HCT116 (cell line): ENCODE results near the gene IDH3G. TPM values are rescaled to one million over a fixed set of nuclear protein-coding genes. Genes with fewer than 3 reads are reported as not detected.

ENCODE experiments used
- ATAC-seq: fragments of 200-7000 bp; cut with Tn5 transposase; 2 replicates; pipeline ENCODE4 v1.9.1; 2020; ENCODE audit warnings: mild to moderate bottlenecking, moderate library complexity
- BruUV-seq: library from RNA; stranded (reverse); fragments of 400-500 nt; replicated peaks from 2 replicates; lab custom pipeline; 2021; lab: Mats Ljungman, UMichigan
- CTCF ChIA-PET: fragments of 300-600 bp; sonication (Branson Sonifier 250); formaldehyde crosslinking; loops from one replicate; lab custom pipeline; 2021; ENCODE audit warnings: antibody characterized with exemption; lab: Charles Lee
- POLR2A ChIA-PET: fragments of 300-600, 350-600 bp; sonication (Branson Sonifier 250); formaldehyde crosslinking; loops from one replicate; lab custom pipeline; 2021; ENCODE audit warnings: antibody characterized with exemption; lab: Charles Lee
- RAD21 ChIA-PET, 2 experiments: fragments of 300-600 bp; sonication (Branson Sonifier 250); formaldehyde crosslinking; loops; one replicate each; lab custom pipeline; 2023; ENCODE audit warnings: low total read pairs in 2 of 2; ENCODE audit not compliant: uncharacterized antibody in 2 of 2, unreplicated experiment in 2 of 2, low non-redundant PET in 1 of 2; lab: Charles Lee
- DNase-seq: peaks from one replicate; pipeline ENCODE4 v3.0.0-alpha.2; 2010; ENCODE audit warnings: low read depth, low spot score
- H2AFZ ChIP-seq: fragments of 200-600 bp; shearing (Covaris generic), sonication (generic); 2 replicates; pipeline ENCODE4 v1.6.1; 2017; ENCODE audit warnings: low read depth, mixed run types, mixed read lengths, antibody characterized with exemption, low read length; ENCODE audit not compliant: poor library complexity, severe bottlenecking
- H3K27ac ChIP-seq: 2 replicates; pipeline ENCODE4 v1.5.1; 2012; ENCODE audit warnings: low read depth, low read length
- H3K27me3 ChIP-seq: fragments of 200-600 bp; sonication (generic); 2 replicates; pipeline ENCODE4 v1.6.1; 2016; ENCODE audit warnings: mixed run types, low read length, mixed read lengths; ENCODE audit not compliant: insufficient read depth
- H3K36me3 ChIP-seq, 2 experiments: fragments of 200-500 bp in 1 of 2; fragments of 200-600 bp in 1 of 2; sonication (Bioruptor generic) in 1 of 2; sonication (generic) in 1 of 2; 2 replicates each; pipeline versions ENCODE4 v1.5.1 to v1.6.1; 2014 to 2016; ENCODE audit warnings: low read length in 2 of 2, inconsistent platforms in 1 of 2, mixed read lengths in 1 of 2, mixed run types in 1 of 2; ENCODE audit not compliant: insufficient read depth in 2 of 2, control insufficient read depth in 1 of 2
- H3K4me1 ChIP-seq, 2 experiments: fragments of 200-600 bp in 1 of 2; sonication (generic) in 1 of 2; 2 replicates each; pipeline versions ENCODE4 v1.5.1 to v1.6.1; 2012 to 2017; ENCODE audit warnings: low read length in 2 of 2, inconsistent platforms in 1 of 2, mild to moderate bottlenecking in 1 of 2, mixed read lengths in 1 of 2, mixed run types in 1 of 2, moderate library complexity in 1 of 2; ENCODE audit not compliant: insufficient read depth in 2 of 2, control insufficient read depth in 1 of 2
- H3K4me2 ChIP-seq: fragments of 200-600 bp; sonication (generic); 2 replicates; pipeline ENCODE4 v1.6.1; 2017; ENCODE audit warnings: mixed run types, low read length, mixed read lengths
- H3K4me3 ChIP-seq, 2 experiments: fragments of 200-600 bp in 1 of 2; sonication (generic) in 1 of 2; replicated peaks in 1 of 2; 2 replicates each; pipeline ENCODE4 v1.5.1; 2011 to 2016; ENCODE audit warnings: low read length in 2 of 2, control low read depth in 1 of 2, low read depth in 1 of 2, mild to moderate bottlenecking in 1 of 2, mixed read lengths in 1 of 2, mixed run types in 1 of 2
- H3K79me2 ChIP-seq: fragments of 200-600 bp; sonication (generic); 2 replicates; pipeline ENCODE4 v1.6.1; 2017; ENCODE audit warnings: mild to moderate bottlenecking, mixed run types, low read length, moderate library complexity, mixed read lengths; ENCODE audit not compliant: insufficient read depth
- H3K9ac ChIP-seq: fragments of 200-600 bp; sonication (generic); 2 replicates; pipeline ENCODE4 v1.6.1; 2016; ENCODE audit warnings: low read length, mixed read lengths
- H3K9me2 ChIP-seq: fragments of 200-600 bp; sonication (generic), shearing (Covaris generic); 2 replicates; pipeline ENCODE4 v1.6.1; 2017; ENCODE audit warnings: mixed run types, mild to moderate bottlenecking, moderate library complexity; ENCODE audit not compliant: insufficient read depth
- H3K9me3 ChIP-seq, 2 experiments: fragments of 200-500 bp in 1 of 2; fragments of 200-600 bp in 1 of 2; sonication (Bioruptor generic) in 1 of 2; sonication (generic) in 1 of 2; 2 replicates each; pipeline ENCODE4 v1.6.1; 2014 to 2017; ENCODE audit warnings: low read length in 2 of 2, mixed read lengths in 2 of 2, inconsistent platforms in 1 of 2, low read depth in 1 of 2, mild to moderate bottlenecking in 1 of 2, mixed run types in 1 of 2, moderate library complexity in 1 of 2; ENCODE audit not compliant: control insufficient read depth in 1 of 2, insufficient read depth in 1 of 2
- H4K20me1 ChIP-seq: fragments of 200-600 bp; sonication (generic), shearing (Covaris generic); 2 replicates; pipeline ENCODE4 v1.6.1; 2017; ENCODE audit warnings: mixed run types, mild to moderate bottlenecking, moderate library complexity; ENCODE audit not compliant: insufficient read depth
- CBX3 ChIP-seq: IDR thresholded peaks from 2 replicates; pipeline ENCODE4 v1.6.1; 2012; ENCODE audit warnings: low read depth
- POLR2A ChIP-seq: IDR thresholded peaks from 2 replicates; pipeline ENCODE4 v1.7.0; 2011; ENCODE audit warnings: borderline replicate concordance; ENCODE audit not compliant: insufficient read depth, insufficient read length; ENCODE audit errors: extremely low read depth
- POLR2AphosphoS5 ChIP-seq: IDR thresholded peaks from 2 replicates; pipeline ENCODE4 v1.6.1; 2011; ENCODE audit warnings: mild to moderate bottlenecking, low read depth, low read length, moderate library complexity
- YY1 ChIP-seq: IDR thresholded peaks from 2 replicates; pipeline ENCODE4 v1.6.1; 2011; ENCODE audit warnings: low read length, low read depth, moderate library complexity, mild to moderate bottlenecking; ENCODE audit not compliant: insufficient replicate concordance; ENCODE audit errors: extremely low read depth
- intact Hi-C: fragments of 100-400 bp; cut with micrococcal nuclease; formaldehyde crosslinking; loops from 2 replicates; pipeline ENCODE4 v1.10.0; 2022
- total RNA-seq: library from RNA; stranded (reverse); gene quantifications from one replicate; pipeline ENCODE4 v1.2.1, GENCODE V29; 2021; ENCODE audit not compliant: unreplicated experiment
- TF ChIP-seq, protein P1 (sequence below), 3 experiments: fragments of 200-600 bp in 1 of 3; sonication (generic) in 1 of 3; IDR thresholded peaks in 2 of 3; conservative IDR thresholded peaks in 1 of 3; 2 replicates each; pipeline ENCODE4 v1.5.1; 2012 to 2017; ENCODE audit warnings: low read depth in 2 of 3, low read length in 2 of 3, antibody characterized with exemption in 1 of 3, borderline replicate concordance in 1 of 3, control low read depth in 1 of 3, mild to moderate bottlenecking in 1 of 3, mixed read lengths in 1 of 3, mixed run types in 1 of 3, moderate library complexity in 1 of 3; ENCODE audit not compliant: insufficient read depth in 1 of 3

IDH3G gene
- total RNA-seq, 1 experiment from 2014 or later, result 49.7 TPM

DNA sequence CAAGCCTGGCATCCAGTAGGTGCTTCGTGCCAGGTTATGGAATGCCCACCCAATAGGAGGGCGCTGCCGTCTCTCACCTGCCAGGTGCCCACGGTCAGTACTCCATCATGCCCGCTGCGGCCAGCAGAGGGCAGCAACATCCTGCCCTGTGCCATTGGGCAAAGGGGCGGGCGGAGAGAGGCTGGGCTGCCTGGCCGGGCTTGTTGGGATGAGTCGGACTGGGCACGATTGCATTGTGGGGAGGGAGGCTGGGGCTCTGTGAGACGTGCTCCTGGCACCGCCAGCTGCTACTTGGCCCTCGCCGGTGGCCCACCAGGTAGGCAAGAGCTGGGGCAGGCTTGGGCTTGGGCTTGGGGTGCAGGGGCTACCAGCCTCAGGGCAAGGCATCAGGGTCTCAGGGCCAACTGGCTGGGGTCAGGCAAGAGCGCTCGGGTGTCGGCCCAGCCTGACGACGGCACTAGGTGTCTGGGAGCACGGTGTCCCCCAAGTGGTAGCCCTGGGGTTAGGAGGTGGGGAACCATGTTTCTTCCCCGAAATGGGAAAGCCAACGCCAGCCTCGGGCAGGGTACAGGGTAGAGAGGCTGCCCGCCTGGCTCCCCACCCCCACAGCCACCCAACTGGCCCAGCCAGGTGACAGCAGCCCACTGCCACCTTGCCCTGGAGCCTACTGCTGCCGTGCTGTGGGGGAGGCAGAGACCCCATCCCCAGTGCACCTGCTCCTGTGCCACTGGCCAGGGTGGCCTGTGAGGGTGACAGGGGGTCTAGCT lies 30.0 kb downstream of the IDH3G start, which contains the start of gene PLXNB3:
Gene PLXNB3 (plus strand): TSS at position 261 of the 767 bp plus-strand sequence. CDS start 1,287 bp downstream, outside the sequence.
- Histone ChIP-seq H3K27me3 (no peaks in the 10 kb centered on the region), H3K4me1 (peaks cover 0 to 10% of the 10 kb centered on the region in 2 experiments; a peak in 2 of 4 replicates), H4K20me1 (no peaks in the 10 kb centered on the region), H3K4me2 (peak within 1 kb of the TSS; percentile 79), H3K36me3 (no peaks in the 10 kb centered on the region), H3K27ac (peak within 1 kb of the TSS; percentile 22; the same call in 1 of the 2 replicates), H3K9ac (peak within 1 kb of the TSS; percentile 32; the same call in 1 of the 2 replicates), H3K9me2 (no peaks in the 10 kb centered on the region), H3K79me2 (no peaks in the 10 kb centered on the region), H2AFZ (no peak within 1 kb of the TSS), H3K9me3 (no peaks in the 10 kb centered on the region), H3K4me3 (peak within 1 kb of the TSS; percentile 43 to 54)
- POLR2A ChIA-PET, result no interaction called here
- BruUV-seq, result no TSS peak
- RAD21 ChIA-PET, result interaction anchor here in 1 of 2 experiments (0.6 kb wide), 1 partner anchor 70 kb away, joined by 4 read pairs; no protein-coding TSS in a partner anchor
- ATAC-seq (peak; percentile 95), DNase-seq (peak; percentile 50)
- CTCF ChIA-PET, result interaction anchor here (2.1 kb wide), 1 partner anchor 183 kb away, joined by 8 read pairs; no protein-coding TSS in a partner anchor
- intact Hi-C loops, result loop anchor here (1.0 to 2.0 kb wide), 3 partner anchors 120 to 189 kb away; no protein-coding TSS in a partner anchor
- TF ChIP-seq POLR2A (no peak), POLR2AphosphoS5 (peak; percentile 47; the same call in 1 of the 2 replicates), CBX3 (no peak), YY1 (peak; percentile 46)
- TF ChIP-seq, protein P1, sequence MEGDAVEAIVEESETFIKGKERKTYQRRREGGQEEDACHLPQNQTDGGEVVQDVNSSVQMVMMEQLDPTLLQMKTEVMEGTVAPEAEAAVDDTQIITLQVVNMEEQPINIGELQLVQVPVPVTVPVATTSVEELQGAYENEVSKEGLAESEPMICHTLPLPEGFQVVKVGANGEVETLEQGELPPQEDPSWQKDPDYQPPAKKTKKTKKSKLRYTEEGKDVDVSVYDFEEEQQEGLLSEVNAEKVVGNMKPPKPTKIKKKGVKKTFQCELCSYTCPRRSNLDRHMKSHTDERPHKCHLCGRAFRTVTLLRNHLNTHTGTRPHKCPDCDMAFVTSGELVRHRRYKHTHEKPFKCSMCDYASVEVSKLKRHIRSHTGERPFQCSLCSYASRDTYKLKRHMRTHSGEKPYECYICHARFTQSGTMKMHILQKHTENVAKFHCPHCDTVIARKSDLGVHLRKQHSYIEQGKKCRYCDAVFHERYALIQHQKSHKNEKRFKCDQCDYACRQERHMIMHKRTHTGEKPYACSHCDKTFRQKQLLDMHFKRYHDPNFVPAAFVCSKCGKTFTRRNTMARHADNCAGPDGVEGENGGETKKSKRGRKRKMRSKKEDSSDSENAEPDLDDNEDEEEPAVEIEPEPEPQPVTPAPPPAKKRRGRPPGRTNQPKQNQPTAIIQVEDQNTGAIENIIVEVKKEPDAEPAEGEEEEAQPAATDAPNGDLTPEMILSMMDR (IDR thresholded peaks at IDR 0.05 in 2 of 3, conservative IDR thresholded peaks at IDR 0.05 in 1 of 3; ENCODE audit: borderline replicate concordance in 1 of 3, insufficient read depth in 1 of 3, low read depth in 2 of 3, low read length in 2 of 3), result peak in 2 of 3 experiments; percentile 72 to 80; a peak in 4 of 6 replicates
